Measurements from ENCODE around the gene HSPE1.

- no peak for TF ChIP-seq CTCF (IDR thresholded peaks at IDR 0.05; ENCODE audit: low read depth, low read length)
- TF ChIP-seq EZH2phosphoT487 (IDR thresholded peaks at IDR 0.05; ENCODE audit: low read depth) = no peak
Observed at GRCh38 chr2:197504512-197504911, 4.3 kb downstream of the HSPE1 start.

Data from OCI-LY3 (cell line).